Measurements from ENCODE around the gene OR4D2.

OR4D2 gene

DNA sequence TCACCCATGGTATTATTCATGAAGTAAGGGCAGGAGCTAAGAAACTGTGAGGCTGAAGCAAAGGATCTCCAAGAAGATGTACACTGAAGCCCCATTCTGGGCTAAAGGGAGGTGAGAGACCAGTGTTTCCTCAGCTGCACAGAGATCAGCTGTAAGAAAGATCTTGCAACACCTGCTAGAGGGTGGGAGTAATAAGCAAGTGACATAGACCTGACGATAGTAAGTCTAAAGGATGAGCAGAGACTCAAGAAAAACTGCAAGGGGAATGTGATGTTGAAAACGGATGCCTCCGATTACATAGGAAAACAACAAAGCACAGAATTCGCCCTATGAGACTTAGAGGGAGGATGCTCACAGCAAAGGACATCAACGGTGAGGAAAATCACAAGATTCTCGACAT lies at the start of gene OR4D2:
TSS of gene OR4D2 (plus strand) at position 301 of the 400 bp plus-strand sequence. CDS start 2,674 bp downstream, outside the sequence.
- H3K27me3 ChIP-seq (ENCODE audit: low read length), result no peaks in the 10 kb centered on the region
- H3K36me3 ChIP-seq (ENCODE audit: low read length), result no peaks in the 10 kb centered on the region
- no peak within 1 kb of the TSS for H3K4me3 ChIP-seq (ENCODE audit: insufficient read depth, low read length, poor library complexity, severe bottlenecking)
- no peak within 1 kb of the TSS for H3K9ac ChIP-seq (ENCODE audit: low read length)
- no peak within 1 kb of the TSS for H3K4me2 ChIP-seq (ENCODE audit: low read depth, low read length, poor library complexity, severe bottlenecking)
- H4K20me1 ChIP-seq (ENCODE audit: low read depth, low read length), result no peaks in the 10 kb centered on the region
- H2AFZ ChIP-seq (ENCODE audit: low read depth, low read length, severe bottlenecking), result no peak within 1 kb of the TSS
- no peaks in the 10 kb centered on the region for H3K9me2 ChIP-seq (replicated peaks; ENCODE audit: insufficient read depth, low read length)
- H3F3A ChIP-seq (ENCODE audit: insufficient read depth), result no peaks in the 10 kb centered on the region
- no peak for TF ChIP-seq CTCF (IDR thresholded peaks at IDR 0.05; ENCODE audit: insufficient read depth, low read length, poor library complexity, severe bottlenecking)
- TF ChIP-seq EZH2phosphoT487 (conservative IDR thresholded peaks at IDR 0.05; ENCODE audit: low read length), result no peak
- no peaks in the 10 kb centered on the region for H3K79me2 ChIP-seq (ENCODE audit: insufficient read depth, low read length)
- no peak within 1 kb of the TSS for H3K27ac ChIP-seq (ENCODE audit: low read depth, low read length)
- H3K9me3 ChIP-seq (ENCODE audit: insufficient read depth, low read length), result no peaks in the 10 kb centered on the region

DNA sequence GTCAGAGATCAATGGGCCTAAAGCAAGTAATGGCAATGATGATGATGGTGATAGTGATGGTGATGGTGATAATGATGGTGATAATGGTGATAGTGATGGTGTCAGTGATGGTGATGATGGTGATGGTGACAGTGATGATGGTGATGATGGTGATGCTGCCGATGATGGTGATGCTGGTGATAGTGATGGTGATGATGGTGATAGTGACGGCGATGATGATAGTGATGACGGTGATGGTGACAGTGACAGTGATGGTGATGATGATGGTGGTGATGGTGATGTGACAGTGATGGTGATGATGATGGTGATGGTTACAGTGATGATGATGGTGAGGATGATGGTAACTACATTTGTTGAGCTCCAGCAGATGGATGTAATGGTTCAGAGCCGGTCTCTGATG lies 49.4 kb upstream of the OR4D2 start:
- TF ChIP-seq CTCF (IDR thresholded peaks at IDR 0.05; ENCODE audit: insufficient read depth, low read length, poor library complexity, severe bottlenecking) (no peak), EZH2phosphoT487 (conservative IDR thresholded peaks at IDR 0.05; ENCODE audit: low read length) (no peak)
- no peak overlapping the region for H3K9ac ChIP-seq (ENCODE audit: low read length)
- H3K27ac ChIP-seq (ENCODE audit: low read depth, low read length), result no peak overlapping the region
- H2AFZ ChIP-seq (ENCODE audit: low read depth, low read length, severe bottlenecking), result no peak overlapping the region
- no peaks in the 10 kb centered on the region for H3K36me3 ChIP-seq (ENCODE audit: low read length)
- H3K4me2 ChIP-seq (ENCODE audit: low read depth, low read length, poor library complexity, severe bottlenecking), result no peak overlapping the region
- H3K79me2 ChIP-seq (ENCODE audit: insufficient read depth, low read length), result no peaks in the 10 kb centered on the region
- H3K4me3 ChIP-seq (ENCODE audit: insufficient read depth, low read length, poor library complexity, severe bottlenecking), result no peak overlapping the region
- no peaks in the 10 kb centered on the region for H3F3A ChIP-seq (ENCODE audit: insufficient read depth)
- H4K20me1 ChIP-seq (ENCODE audit: low read depth, low read length), result no peaks in the 10 kb centered on the region
- no peaks in the 10 kb centered on the region for H3K9me3 ChIP-seq (ENCODE audit: insufficient read depth, low read length)
- no peaks in the 10 kb centered on the region for H3K27me3 ChIP-seq (ENCODE audit: low read length)
- no peaks in the 10 kb centered on the region for H3K9me2 ChIP-seq (replicated peaks; ENCODE audit: insufficient read depth, low read length)

DNA sequence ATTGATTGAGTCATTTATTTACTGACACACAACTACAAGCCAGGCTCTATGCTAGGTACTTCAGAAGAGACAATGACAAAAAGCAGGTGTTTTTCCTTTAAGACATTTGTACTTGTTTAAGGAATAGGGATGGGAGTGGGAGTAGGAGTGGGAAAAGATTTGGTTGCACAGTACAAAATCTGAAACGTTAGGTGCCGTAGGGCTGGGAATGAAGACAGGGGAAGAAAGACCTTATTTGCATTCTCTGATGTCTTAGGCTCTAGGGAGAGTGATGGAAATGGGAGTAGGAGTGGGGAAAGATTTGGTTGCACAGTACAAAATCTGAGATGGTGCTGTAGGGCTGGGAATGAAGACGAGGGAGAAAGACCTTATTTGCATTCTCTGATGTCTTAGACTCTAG lies 47.3 kb upstream of the OR4D2 start:
- no peaks in the 10 kb centered on the region for H3F3A ChIP-seq (ENCODE audit: insufficient read depth)
- H3K27me3 ChIP-seq (ENCODE audit: low read length), result no peaks in the 10 kb centered on the region
- H3K27ac ChIP-seq (ENCODE audit: low read depth, low read length), result no peak overlapping the region
- H3K9ac ChIP-seq (ENCODE audit: low read length), result no peak overlapping the region
- no peak overlapping the region for H3K4me2 ChIP-seq (ENCODE audit: low read depth, low read length, poor library complexity, severe bottlenecking)
- TF ChIP-seq EZH2phosphoT487 (conservative IDR thresholded peaks at IDR 0.05; ENCODE audit: low read length), result no peak
- TF ChIP-seq CTCF (IDR thresholded peaks at IDR 0.05; ENCODE audit: insufficient read depth, low read length, poor library complexity, severe bottlenecking), result no peak
- no peaks in the 10 kb centered on the region for H3K36me3 ChIP-seq (ENCODE audit: low read length)
- no peaks in the 10 kb centered on the region for H4K20me1 ChIP-seq (ENCODE audit: low read depth, low read length)
- no peaks in the 10 kb centered on the region for H3K79me2 ChIP-seq (ENCODE audit: insufficient read depth, low read length)
- H2AFZ ChIP-seq (ENCODE audit: low read depth, low read length, severe bottlenecking), result no peak overlapping the region
- H3K9me3 ChIP-seq (ENCODE audit: insufficient read depth, low read length), result no peaks in the 10 kb centered on the region
- no peaks in the 10 kb centered on the region for H3K9me2 ChIP-seq (replicated peaks; ENCODE audit: insufficient read depth, low read length)
- H3K4me3 ChIP-seq (ENCODE audit: insufficient read depth, low read length, poor library complexity, severe bottlenecking), result no peak overlapping the region
